ENCODE data around the gene TGM1. TPM values are rescaled to one million over a fixed set of nuclear protein-coding genes. Genes with fewer than 3 reads are reported as not detected.

The TGM1 gene
- total RNA-seq, 1 donor from 2014 or later = 88.7 TPM

DNA sequence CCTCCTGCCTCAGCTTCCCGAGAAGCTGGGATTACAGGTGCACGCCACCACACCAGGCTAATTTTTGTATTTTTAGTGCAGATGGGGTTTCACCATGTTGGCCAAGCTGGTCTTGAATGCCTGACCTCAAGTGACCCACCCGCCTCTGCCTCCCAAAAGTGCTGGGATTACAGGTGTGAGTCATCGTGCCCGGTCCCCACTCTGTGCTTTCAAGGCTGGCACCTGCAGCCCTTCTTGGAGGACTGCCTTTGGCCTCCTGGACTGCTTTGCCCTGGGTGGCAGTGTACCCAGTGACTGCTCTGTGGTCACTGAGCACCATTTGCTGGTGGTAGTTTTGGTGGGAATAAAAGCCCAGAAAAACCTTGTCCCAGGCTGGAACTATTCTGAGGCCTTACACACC lies 24.0 kb upstream of the TGM1 start:
- TF ChIP-seq, protein P1, sequence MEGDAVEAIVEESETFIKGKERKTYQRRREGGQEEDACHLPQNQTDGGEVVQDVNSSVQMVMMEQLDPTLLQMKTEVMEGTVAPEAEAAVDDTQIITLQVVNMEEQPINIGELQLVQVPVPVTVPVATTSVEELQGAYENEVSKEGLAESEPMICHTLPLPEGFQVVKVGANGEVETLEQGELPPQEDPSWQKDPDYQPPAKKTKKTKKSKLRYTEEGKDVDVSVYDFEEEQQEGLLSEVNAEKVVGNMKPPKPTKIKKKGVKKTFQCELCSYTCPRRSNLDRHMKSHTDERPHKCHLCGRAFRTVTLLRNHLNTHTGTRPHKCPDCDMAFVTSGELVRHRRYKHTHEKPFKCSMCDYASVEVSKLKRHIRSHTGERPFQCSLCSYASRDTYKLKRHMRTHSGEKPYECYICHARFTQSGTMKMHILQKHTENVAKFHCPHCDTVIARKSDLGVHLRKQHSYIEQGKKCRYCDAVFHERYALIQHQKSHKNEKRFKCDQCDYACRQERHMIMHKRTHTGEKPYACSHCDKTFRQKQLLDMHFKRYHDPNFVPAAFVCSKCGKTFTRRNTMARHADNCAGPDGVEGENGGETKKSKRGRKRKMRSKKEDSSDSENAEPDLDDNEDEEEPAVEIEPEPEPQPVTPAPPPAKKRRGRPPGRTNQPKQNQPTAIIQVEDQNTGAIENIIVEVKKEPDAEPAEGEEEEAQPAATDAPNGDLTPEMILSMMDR (IDR thresholded peaks at IDR 0.05; ENCODE audit: insufficient read depth, low read length, severe bottlenecking) = no peak
- FAIRE-seq (no peak), DNase-seq (ENCODE audit: low read depth) (no peak)

DNA sequence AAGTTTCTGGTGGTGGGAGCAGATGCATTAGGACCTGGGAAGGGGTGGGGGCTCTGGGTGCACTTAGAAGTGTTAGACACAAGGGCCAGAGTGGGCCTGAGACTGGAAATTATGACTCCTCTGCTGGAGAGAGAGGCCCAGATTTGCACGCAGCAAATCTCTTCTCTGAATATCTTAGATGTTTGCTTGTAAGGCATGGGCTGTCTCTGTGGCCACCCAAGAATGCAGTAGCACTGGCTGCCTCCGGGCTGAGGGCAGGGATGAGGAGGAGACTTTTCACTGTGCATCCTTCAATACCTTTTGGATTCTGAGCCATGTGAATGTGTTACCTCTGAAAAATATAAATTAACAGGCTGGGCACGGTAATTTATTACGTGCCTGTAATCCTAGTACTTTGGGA lies 22.4 kb upstream of the TGM1 start:
- no peak for FAIRE-seq
- Histone ChIP-seq H3K27me3 (ENCODE audit: control insufficient read depth, insufficient read depth, low read length) (no peaks in the 10 kb centered on the region), H3K36me3 (ENCODE audit: control insufficient read depth, insufficient read depth, low read length) (peaks cover 7% of the 10 kb centered on the region), H3K4me3 (ENCODE audit: low read depth, low read length) (no peak overlapping the region)
- TF ChIP-seq, protein P1 (IDR thresholded peaks at IDR 0.05; ENCODE audit: insufficient read depth, low read length, severe bottlenecking) = no peak
- DNase-seq (ENCODE audit: low read depth) = no peak

More for the DNA sequence above, 24.0 kb upstream of the TGM1 start:
- Histone ChIP-seq H3K36me3 (ENCODE audit: control insufficient read depth, insufficient read depth, low read length) (peaks cover 17% of the 10 kb centered on the region), H3K4me3 (ENCODE audit: low read depth, low read length) (no peak overlapping the region), H3K27me3 (ENCODE audit: control insufficient read depth, insufficient read depth, low read length) (no peaks in the 10 kb centered on the region)

DNA sequence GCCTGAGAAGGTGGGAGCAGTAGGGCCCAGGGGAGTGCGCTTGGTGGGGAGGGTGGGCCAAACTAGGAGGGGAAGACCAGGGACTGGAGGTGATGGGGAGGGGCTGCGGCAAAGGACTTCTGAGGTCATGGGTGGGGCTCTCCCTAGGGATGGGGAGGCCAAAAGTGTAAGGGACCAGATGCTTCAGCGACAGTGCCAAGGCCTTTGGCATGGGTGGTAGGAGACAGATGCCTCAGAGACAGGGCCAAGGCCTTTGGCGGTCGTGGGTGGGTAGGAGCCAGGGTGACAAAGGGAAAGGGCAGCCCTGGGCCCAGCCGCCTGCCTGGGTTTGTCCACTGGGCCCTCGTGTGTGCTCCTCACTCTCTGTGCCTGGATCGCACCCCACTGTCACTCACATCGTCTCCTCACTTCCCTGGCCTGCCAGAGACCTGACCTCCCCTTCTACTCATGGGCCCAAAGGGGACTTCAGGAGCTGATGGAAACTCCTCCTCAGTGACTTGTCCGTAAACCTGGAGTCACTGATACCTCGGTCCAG lies 21.6 kb upstream of the TGM1 start:
- no peaks in the 10 kb centered on the region for H3K27me3 ChIP-seq (ENCODE audit: control insufficient read depth, insufficient read depth, low read length)
- peaks cover under 1% of the 10 kb centered on the region for H3K36me3 ChIP-seq (ENCODE audit: control insufficient read depth, insufficient read depth, low read length)
- FAIRE-seq (no peak), DNase-seq (ENCODE audit: low read depth) (no peak)
- TF ChIP-seq, protein P1 (IDR thresholded peaks at IDR 0.05; ENCODE audit: insufficient read depth, low read length, severe bottlenecking) = no peak
- H3K4me3 ChIP-seq (ENCODE audit: low read depth, low read length) = no peak overlapping the region

DNA sequence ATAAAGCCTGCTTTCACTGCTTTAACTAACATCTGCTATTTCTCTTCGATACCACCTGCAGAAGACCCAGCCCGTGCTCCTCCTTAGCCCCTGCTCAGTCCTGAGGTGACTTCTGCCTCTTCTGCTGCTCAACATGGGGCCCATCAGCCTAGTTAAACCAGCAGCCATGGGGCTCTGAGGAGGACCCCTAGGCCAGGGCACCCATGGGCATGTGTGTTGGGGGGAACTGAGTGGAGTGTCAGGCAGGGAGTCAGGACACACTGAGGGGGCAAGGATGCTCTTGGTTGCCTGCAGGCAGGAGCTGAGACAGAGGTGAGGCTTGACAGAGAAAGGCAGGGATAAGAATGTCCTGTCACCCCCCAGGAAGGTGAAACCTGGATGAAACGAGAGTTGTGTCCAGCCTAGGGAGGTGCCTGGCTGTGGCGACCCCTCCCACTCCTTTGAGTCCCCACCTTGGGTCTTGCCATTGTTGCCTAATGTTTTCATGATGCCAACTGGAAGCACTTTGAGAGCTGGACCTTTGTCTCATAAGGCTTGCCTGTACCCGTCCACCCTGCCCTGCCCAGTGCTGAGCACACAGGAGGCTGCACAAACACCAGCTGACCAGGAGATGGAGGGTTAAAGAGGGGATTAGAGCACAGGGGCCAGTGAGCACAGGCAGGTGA lies 21.0 kb upstream of the TGM1 start:
- peak; percentile 62 for DNase-seq (ENCODE audit: low read depth)
- no peaks in the 10 kb centered on the region for H3K36me3 ChIP-seq (ENCODE audit: control insufficient read depth, insufficient read depth, low read length)
- TF ChIP-seq, protein P1 (IDR thresholded peaks at IDR 0.05; ENCODE audit: insufficient read depth, low read length, severe bottlenecking) = no peak
- no peak for FAIRE-seq
- no peaks in the 10 kb centered on the region for H3K27me3 ChIP-seq (ENCODE audit: control insufficient read depth, insufficient read depth, low read length)
- no peak overlapping the region for H3K4me3 ChIP-seq (ENCODE audit: low read depth, low read length)

DNA sequence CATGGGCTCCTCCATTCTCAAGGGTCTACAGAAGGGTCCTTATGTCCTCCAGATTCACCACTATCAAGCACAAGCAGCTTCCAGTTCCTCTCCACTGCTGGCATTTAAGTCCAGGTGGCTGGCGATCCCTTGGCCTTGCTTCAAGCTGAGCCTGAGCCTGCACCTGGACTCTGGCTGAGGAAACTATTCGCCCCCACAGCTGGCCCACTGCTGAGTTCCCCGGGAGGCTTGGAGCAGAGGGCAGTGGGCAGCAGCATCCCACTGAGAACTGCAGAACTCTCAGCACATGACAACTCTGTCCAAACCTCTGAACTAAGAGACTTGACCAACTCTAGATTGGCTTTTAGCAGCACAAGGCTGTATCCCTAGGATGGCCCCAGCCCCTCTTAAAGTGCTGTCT lies 19.8 kb upstream of the TGM1 start:
- TF ChIP-seq, protein P1 (IDR thresholded peaks at IDR 0.05; ENCODE audit: insufficient read depth, low read length, severe bottlenecking) = no peak
- DNase-seq (ENCODE audit: low read depth) (no peak), FAIRE-seq (no peak)
- H3K36me3 ChIP-seq (ENCODE audit: control insufficient read depth, insufficient read depth, low read length) = no peaks in the 10 kb centered on the region
- no peak overlapping the region for H3K4me3 ChIP-seq (ENCODE audit: low read depth, low read length)
- no peaks in the 10 kb centered on the region for H3K27me3 ChIP-seq (ENCODE audit: control insufficient read depth, insufficient read depth, low read length)

DNA sequence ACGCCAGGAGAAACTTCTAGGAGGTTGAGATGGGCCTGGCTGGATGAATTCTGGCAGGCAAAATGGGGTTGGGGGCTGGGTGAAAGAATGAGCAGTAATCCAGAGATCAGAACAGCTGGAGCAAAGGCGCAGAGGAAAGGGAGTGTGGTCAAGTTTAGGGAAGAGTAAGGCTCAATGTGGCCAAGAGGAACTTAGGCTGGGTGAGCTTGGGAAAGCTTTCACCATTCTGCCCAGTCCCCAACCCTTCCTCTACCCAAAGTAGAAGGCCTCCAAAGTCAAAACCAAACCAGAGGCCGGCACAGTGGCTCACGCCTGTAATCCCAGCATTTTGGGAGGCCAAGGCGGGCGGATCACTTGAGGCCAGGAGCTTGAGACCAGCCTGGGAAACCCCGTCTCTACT lies 18.7 kb upstream of the TGM1 start:
- TF ChIP-seq, protein P1 (IDR thresholded peaks at IDR 0.05; ENCODE audit: insufficient read depth, low read length, severe bottlenecking) = no peak
- FAIRE-seq (no peak), DNase-seq (ENCODE audit: low read depth) (no peak)
- Histone ChIP-seq H3K4me3 (ENCODE audit: low read depth, low read length) (no peak overlapping the region), H3K36me3 (ENCODE audit: control insufficient read depth, insufficient read depth, low read length) (no peaks in the 10 kb centered on the region), H3K27me3 (ENCODE audit: control insufficient read depth, insufficient read depth, low read length) (no peaks in the 10 kb centered on the region)

Measured in bronchial epithelial cell (primary cell).